RWPE1 (cell line): ENCODE data around the gene KRTAP6-1.

Experiments used
- CTCF ChIA-PET: fragments of 350-600 bp; sonication (Branson Sonifier 250); formaldehyde crosslinking; extraction: SDS; loops from one replicate; lab custom pipeline; 2021; lab: Yijun Ruan, JAX
- POLR2A ChIA-PET: fragments of 400-600 bp; formaldehyde crosslinking; extraction: SDS; loops from one replicate; lab custom pipeline; 2020; ENCODE audit warnings: antibody characterized with exemption; ENCODE audit not compliant: low non-redundant PET; lab: Yijun Ruan, JAX
- DNase-seq: peaks from one replicate; pipeline ENCODE4 v3.0.0; 2012; ENCODE audit warnings: low spot score
- H3K27ac ChIP-seq: fragments of 450-650 bp; 2 replicates; pipeline ENCODE4 v1.5.1; 2017
- TF ChIP-seq, protein P1 (sequence below): fragments of 450-650 bp; conservative IDR thresholded peaks from 2 replicates; pipeline ENCODE4 v1.5.1; 2017; ENCODE audit warnings: low read depth, mild to moderate bottlenecking

KRTAP6-1 gene

DNA sequence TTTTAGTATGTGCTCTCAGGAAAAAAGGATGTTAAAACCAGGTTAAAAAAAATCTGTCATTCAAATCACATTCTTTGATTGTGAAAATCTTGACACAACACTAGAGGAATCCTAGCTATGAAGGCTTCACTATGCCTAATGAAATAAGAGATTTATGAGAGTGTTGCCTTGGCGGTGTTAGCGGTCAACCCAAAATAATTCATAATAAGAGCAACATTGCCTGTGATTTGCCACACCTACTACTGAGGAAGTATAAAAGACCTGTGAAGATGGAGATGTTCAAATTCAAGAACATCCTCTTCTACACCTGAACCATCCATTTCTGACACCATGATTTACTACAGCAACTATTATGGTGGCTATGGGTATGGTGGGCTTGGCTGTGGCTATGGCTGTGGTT is 2.4 kb upstream of the KRTAP6-1 start, which contains the start of gene KRTAP20-1:
KRTAP20-1 (plus strand) TSS at position 301 of the 400 bp plus-strand sequence; CDS start at position 331, 30 bp downstream.
- ChIA-PET POLR2A (no interaction called here), CTCF (no interaction called here)
- no peak for DNase-seq
- TF ChIP-seq, protein P1, sequence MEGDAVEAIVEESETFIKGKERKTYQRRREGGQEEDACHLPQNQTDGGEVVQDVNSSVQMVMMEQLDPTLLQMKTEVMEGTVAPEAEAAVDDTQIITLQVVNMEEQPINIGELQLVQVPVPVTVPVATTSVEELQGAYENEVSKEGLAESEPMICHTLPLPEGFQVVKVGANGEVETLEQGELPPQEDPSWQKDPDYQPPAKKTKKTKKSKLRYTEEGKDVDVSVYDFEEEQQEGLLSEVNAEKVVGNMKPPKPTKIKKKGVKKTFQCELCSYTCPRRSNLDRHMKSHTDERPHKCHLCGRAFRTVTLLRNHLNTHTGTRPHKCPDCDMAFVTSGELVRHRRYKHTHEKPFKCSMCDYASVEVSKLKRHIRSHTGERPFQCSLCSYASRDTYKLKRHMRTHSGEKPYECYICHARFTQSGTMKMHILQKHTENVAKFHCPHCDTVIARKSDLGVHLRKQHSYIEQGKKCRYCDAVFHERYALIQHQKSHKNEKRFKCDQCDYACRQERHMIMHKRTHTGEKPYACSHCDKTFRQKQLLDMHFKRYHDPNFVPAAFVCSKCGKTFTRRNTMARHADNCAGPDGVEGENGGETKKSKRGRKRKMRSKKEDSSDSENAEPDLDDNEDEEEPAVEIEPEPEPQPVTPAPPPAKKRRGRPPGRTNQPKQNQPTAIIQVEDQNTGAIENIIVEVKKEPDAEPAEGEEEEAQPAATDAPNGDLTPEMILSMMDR, result no peak
- no peak within 1 kb of the TSS for H3K27ac ChIP-seq

DNA sequence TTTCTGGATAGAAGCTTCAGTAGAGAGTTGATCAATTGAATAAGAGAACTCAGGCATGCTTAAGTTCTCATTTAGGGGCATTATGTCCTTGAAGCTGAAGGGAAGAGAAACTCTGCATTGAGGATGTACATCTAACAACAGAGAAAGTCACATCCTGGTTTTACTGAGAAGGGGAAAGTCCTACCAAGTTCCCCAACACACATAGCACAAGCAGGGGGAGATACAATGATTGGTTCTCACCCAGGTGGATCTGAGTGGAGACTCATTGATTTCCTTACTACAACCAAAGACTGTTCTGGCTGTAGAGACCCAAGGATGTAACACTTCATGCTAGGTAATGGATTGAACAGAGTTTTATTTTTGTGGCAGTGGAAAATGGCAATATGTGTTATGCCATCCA is 1.5 kb upstream of the KRTAP6-1 start:
- ChIA-PET POLR2A (no interaction called here), CTCF (no interaction called here)
- DNase-seq, result no peak
- no peak overlapping the region for H3K27ac ChIP-seq
- TF ChIP-seq, protein P1, result no peak

DNA sequence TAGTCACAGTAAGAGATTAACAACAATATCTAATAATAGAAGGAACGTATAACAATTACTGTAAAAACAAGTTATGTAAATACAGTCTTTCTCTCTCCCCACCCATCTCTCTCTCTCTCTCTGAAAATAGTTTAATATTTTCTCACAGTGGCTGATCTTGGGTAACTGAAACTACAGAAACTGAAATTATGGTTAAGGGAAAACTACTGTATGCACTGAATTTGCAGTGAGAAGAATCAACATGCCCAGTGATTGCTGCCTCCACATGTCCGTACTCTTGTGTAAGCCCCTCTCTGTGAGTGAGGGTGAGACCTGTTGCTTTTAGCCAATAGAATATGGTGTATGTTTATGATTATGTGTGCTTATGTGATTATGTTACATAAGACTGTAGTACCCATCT is 1.6 kb downstream of the KRTAP6-1 start:
- CTCF ChIA-PET, result interaction anchor here (0.6 kb wide), 1 partner anchor 626 kb away, joined by 3 read pairs; no protein-coding TSS in a partner anchor
- POLR2A ChIA-PET, result no interaction called here
- TF ChIP-seq, protein P1, result no peak

DNA sequence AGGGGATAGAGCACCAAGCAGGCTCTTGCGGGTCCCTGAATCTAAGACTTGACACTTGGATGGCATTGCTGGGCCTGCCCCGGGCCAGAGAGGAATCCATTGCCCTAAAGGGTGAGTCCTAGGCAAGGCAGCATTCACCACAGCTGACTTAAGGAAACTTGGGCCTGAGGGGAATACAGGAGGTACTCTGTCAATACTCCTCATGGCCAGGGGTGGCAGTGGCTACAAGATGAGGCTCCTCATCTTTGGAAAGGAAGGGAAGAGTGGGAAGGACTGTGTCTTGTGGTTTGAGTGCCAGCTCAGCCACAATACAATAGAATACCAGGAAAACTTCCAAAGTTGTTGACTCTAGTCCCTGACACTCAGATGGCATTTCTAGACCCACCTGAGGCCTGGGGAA is 7.8 kb downstream of the KRTAP6-1 start:
- POLR2A ChIA-PET, result no interaction called here
- TF ChIP-seq, protein P1, result no peak
- CTCF ChIA-PET, result interaction anchor here (0.7 kb wide), 1 partner anchor 381 kb away, joined by 4 read pairs; no protein-coding TSS in a partner anchor
- no peak for DNase-seq
- H3K27ac ChIP-seq, result no peak overlapping the region

More for the DNA sequence above, 1.6 kb downstream of the KRTAP6-1 start:
- DNase-seq, result no peak
- no peak overlapping the region for H3K27ac ChIP-seq

DNA sequence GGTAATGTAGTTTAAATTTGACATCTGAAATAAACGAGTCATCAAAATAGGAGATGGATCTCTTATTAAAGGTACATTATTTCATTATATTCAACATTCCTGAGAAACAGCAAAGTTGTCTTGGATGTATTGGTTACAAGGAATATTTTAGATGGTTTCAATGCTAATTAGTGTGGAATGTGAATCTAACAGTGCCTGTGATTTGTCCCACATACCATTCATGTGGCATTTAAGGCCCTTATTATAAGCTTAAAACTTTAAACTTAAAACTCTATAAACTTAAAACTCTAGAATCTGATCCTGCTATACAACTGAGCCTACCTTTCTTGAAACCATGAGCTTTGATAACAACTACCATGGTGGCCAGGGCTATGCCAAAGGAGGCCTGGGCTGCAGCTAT is 12.9 kb downstream of the KRTAP6-1 start, which contains the start of gene KRTAP22-1:
KRTAP22-1 (plus strand) TSS at position 301 of the 400 bp plus-strand sequence.
- ChIA-PET CTCF (interaction anchor here (0.8 kb wide), 1 partner anchor 43 kb away, joined by 3 read pairs; no protein-coding TSS in a partner anchor), POLR2A (no interaction called here)
- H3K27ac ChIP-seq, result no peak within 1 kb of the TSS
- no peak for DNase-seq
- TF ChIP-seq, protein P1, result no peak

DNA sequence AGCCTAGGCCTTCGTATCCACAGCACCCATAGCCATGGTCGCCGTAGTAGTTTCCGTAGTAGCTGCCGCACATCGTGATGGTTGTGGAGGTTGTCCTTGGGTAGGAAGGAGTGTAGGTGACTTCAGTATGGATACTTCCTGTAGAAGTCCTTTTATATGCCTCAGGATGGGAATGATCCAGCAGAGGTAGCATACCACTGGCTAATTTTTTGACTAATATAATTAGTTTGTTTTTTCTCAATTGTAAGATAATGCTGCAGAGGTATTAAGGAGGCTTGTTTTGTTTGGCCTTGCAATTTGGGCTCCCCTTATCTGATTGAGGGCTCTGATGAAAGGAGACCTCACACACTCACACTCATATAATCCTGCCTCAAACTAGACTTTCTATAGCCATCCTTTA is 14.9 kb downstream of the KRTAP6-1 start, which contains the start of gene KRTAP6-2:
KRTAP6-2 (minus strand) TSS at position 101 of the 400 bp plus-strand sequence; CDS start at position 73, 28 bp downstream.
- TF ChIP-seq, protein P1, result no peak
- ChIA-PET POLR2A (no interaction called here), CTCF (no interaction called here)
- H3K27ac ChIP-seq, result no peak within 1 kb of the TSS
- DNase-seq, result no peak
